RWPE2 (cell line): ENCODE results near the gene HUNK.

Experiments used
- ATAC-seq: fragments of 200-7000 bp; cut with Tn5 transposase; 3 replicates; pipeline ENCODE4 v1.9.1; 2021; ENCODE audit warnings: low read depth
- DNase-seq: peaks from one replicate; pipeline ENCODE4 v3.0.0-alpha.2; 2020; ENCODE audit warnings: low spot score
- H3K27ac ChIP-seq: fragments of 450-650 bp; 2 replicates; pipeline ENCODE4 v1.5.1; 2017; ENCODE audit warnings: mild to moderate bottlenecking; ENCODE audit not compliant: poor library complexity, severe bottlenecking
- H3K27me3 ChIP-seq: fragments of 250-450 bp; sonication (Bioruptor Pico); 2 replicates; pipeline ENCODE4 v1.5.1; 2021; ENCODE audit warnings: mild to moderate bottlenecking, moderate library complexity; ENCODE audit not compliant: insufficient read depth, poor library complexity, severe bottlenecking
- H3K36me3 ChIP-seq: fragments of 250-450 bp; sonication (Bioruptor Pico); 2 replicates; pipeline ENCODE4 v1.5.1; 2020; ENCODE audit warnings: low read depth, mild to moderate bottlenecking, moderate library complexity
- H3K4me1 ChIP-seq: fragments of 250-450 bp; sonication (Bioruptor Pico); 2 replicates; pipeline ENCODE4 v1.5.1; 2021; ENCODE audit warnings: mild to moderate bottlenecking, moderate library complexity; ENCODE audit not compliant: insufficient read depth, poor library complexity, severe bottlenecking
- H3K4me3 ChIP-seq: fragments of 250-450 bp; sonication (Bioruptor Pico); 2 replicates; pipeline ENCODE4 v1.5.1; 2021; ENCODE audit warnings: mild to moderate bottlenecking, moderate library complexity; ENCODE audit not compliant: severe bottlenecking
- H3K9me3 ChIP-seq: fragments of 250-450 bp; sonication (Bioruptor Pico); 2 replicates; pipeline ENCODE4 v1.5.1; 2021; ENCODE audit warnings: mild to moderate bottlenecking, moderate library complexity; ENCODE audit not compliant: severe bottlenecking
- CTCF ChIP-seq: fragments of 450-650 bp; IDR thresholded peaks from one replicate; pipeline ENCODE4 v1.5.1; 2017; ENCODE audit warnings: mild to moderate bottlenecking, moderate library complexity; ENCODE audit not compliant: poor library complexity, severe bottlenecking

The HUNK gene

GRCh38 chr21:31974454-31974985, 101.7 kb downstream of the HUNK start:
- no peaks in the 10 kb centered on the region for H3K36me3 ChIP-seq
- no peaks in the 10 kb centered on the region for H3K4me1 ChIP-seq
- no peak for TF ChIP-seq CTCF
- ATAC-seq (no peak), DNase-seq (no peak)
- H3K9me3 ChIP-seq, result no peaks in the 10 kb centered on the region
- H3K27me3 ChIP-seq, result no peaks in the 10 kb centered on the region
- no peak overlapping the region for H3K4me3 ChIP-seq
- H3K27ac ChIP-seq, result no peak overlapping the region

GRCh38 chr21:31975491-31975890, 102.7 kb downstream of the HUNK start:
- no peak for TF ChIP-seq CTCF
- DNase-seq, result no peak
- H3K4me3 ChIP-seq, result no peak overlapping the region
- ATAC-seq, result no peak
- no peaks in the 10 kb centered on the region for H3K4me1 ChIP-seq
- H3K9me3 ChIP-seq, result no peaks in the 10 kb centered on the region
- H3K36me3 ChIP-seq, result no peaks in the 10 kb centered on the region
- no peak overlapping the region for H3K27ac ChIP-seq
- H3K27me3 ChIP-seq, result no peaks in the 10 kb centered on the region

DNA sequence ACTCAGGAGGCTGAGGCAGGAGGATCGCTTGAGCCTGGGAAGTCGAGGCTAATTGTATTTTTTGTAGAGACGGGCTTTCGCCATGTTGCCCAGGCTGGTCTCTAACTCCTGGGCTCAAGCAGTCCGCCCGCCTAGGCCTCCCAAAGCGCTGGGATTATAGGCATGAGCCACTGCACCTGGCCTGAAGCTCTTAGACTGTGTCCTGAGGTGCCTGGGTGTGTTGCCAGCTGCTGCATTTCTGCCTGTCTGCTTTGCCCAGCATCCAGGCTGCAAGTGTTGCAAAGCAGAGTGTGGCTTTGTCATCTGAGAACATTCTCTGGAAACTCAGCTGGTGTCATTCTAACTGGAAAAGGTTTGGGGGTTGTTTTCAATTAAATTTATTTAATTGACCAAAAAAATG, 105.0 kb downstream of the HUNK start:
- H3K27me3 ChIP-seq, result no peaks in the 10 kb centered on the region
- ATAC-seq (no peak), DNase-seq (no peak)
- H3K9me3 ChIP-seq, result no peaks in the 10 kb centered on the region
- no peaks in the 10 kb centered on the region for H3K36me3 ChIP-seq
- no peak for TF ChIP-seq CTCF
- H3K27ac ChIP-seq, result no peak overlapping the region
- H3K4me3 ChIP-seq, result no peak overlapping the region
- H3K4me1 ChIP-seq, result no peaks in the 10 kb centered on the region

GRCh38 chr21:31983120-31983519, 110.3 kb downstream of the HUNK start:
- Histone ChIP-seq H3K27ac (no peak overlapping the region), H3K9me3 (no peaks in the 10 kb centered on the region), H3K27me3 (peaks cover 7% of the 10 kb centered on the region), H3K36me3 (no peaks in the 10 kb centered on the region), H3K4me3 (no peak overlapping the region), H3K4me1 (no peaks in the 10 kb centered on the region)
- DNase-seq (no peak), ATAC-seq (no peak)
- no peak for TF ChIP-seq CTCF

- Histone ChIP-seq H3K27me3 (peaks cover 7% of the 10 kb centered on the region), H3K27ac (no peak overlapping the region), H3K4me3 (no peak overlapping the region), H3K36me3 (no peaks in the 10 kb centered on the region), H3K9me3 (no peaks in the 10 kb centered on the region), H3K4me1 (no peaks in the 10 kb centered on the region)
- no peak for ATAC-seq
- TF ChIP-seq CTCF, result no peak
- DNase-seq, result no peak
Measured at GRCh38 chr21:31983554-31983953, 110.7 kb downstream of the HUNK start.
